Adrenal gland (tissue), 5 donors: ENCODE data around the gene CR1L.

Experiments used
- CTCF ChIP-seq, 6 experiments: fragments of 450-650 bp in 4 of 6; fragments of 200-600 bp in 2 of 6; sonication (generic) in 1 of 6; IDR thresholded peaks; 1 replicate in 5 of 6; 2 replicates in 1 of 6; pipeline versions ENCODE4 v1.5.1 to v1.8.0; 2016 to 2021; ENCODE audit warnings: antibody characterized with exemption in 6 of 6, mild to moderate bottlenecking in 2 of 6, moderate library complexity in 1 of 6
- POLR2A ChIP-seq, 2 donors: fragments of 450-650 bp; IDR thresholded peaks; one replicate each; pipeline ENCODE4 v1.6.1; 2017; ENCODE audit warnings: antibody characterized with exemption in 2 of 2, mild to moderate bottlenecking in 2 of 2, moderate library complexity in 1 of 2
- donor health status: DM: no; HTN: no; CAD: no.

GRCh38 chr1:207619871-207620542 is 24.9 kb upstream of the CR1L start:
- TF ChIP-seq CTCF (IDR thresholded peaks at IDR 0.05) (peak; percentile 53 to 80 (median 67)), POLR2A (IDR thresholded peaks at IDR 0.05) (no peak)
